Measurements from ENCODE around the gene FURIN.
A peak's percentile ranks its signal among the peaks of the same experiment; 100 is the strongest.

The FURIN gene

GRCh38 chr15:90864507-90864906 lies 3.9 kb upstream of the FURIN start:
- POLR2A ChIA-PET = interaction anchor here (1.0 to 1.2 kb wide), 2 partner anchors 68 to 147 kb away, joined by 3 to 4 read pairs; partner anchors contain the start of genes BLM and HDDC3

GRCh38 chr15:90865702-90866101 lies 2.7 kb upstream of the FURIN start:
- TF ChIP-seq HDGF (IDR thresholded peaks at IDR 0.05; ENCODE audit: borderline replicate concordance) (no peak), FOXK2 (IDR thresholded peaks at IDR 0.05) (no peak), BHLHE40 (IDR thresholded peaks at IDR 0.05; ENCODE audit: borderline replicate concordance) (no peak), ELF4 (IDR thresholded peaks at IDR 0.05) (no peak), FOXA1 (IDR thresholded peaks at IDR 0.05) (no peak), NFRKB (IDR thresholded peaks at IDR 0.05) (no peak), ZNF384 (IDR thresholded peaks at IDR 0.05) (no peak), ARNT (IDR thresholded peaks at IDR 0.05) (no peak), LEF1 (IDR thresholded peaks at IDR 0.05; ENCODE audit: borderline replicate concordance) (no peak), CTBP1 (IDR thresholded peaks at IDR 0.05; ENCODE audit: borderline replicate concordance) (no peak), SUZ12 (IDR thresholded peaks at IDR 0.05) (no peak), FOXM1 (IDR thresholded peaks at IDR 0.05; ENCODE audit: borderline replicate concordance) (no peak), PKNOX1 (IDR thresholded peaks at IDR 0.05) (no peak), SP1 (IDR thresholded peaks at IDR 0.05) (no peak), TARDBP (IDR thresholded peaks at IDR 0.05) (no peak), L3MBTL2 (conservative IDR thresholded peaks at IDR 0.05) (no peak)
- ChIA-PET POLR2A (no interaction called here), CTCF (no interaction called here)
- no peak for DNase-seq (ENCODE audit: extremely low spot score)

More at GRCh38 chr15:90864507-90864906, 3.9 kb upstream of the FURIN start:
- CTCF ChIA-PET = no interaction called here
- TF ChIP-seq NFRKB (IDR thresholded peaks at IDR 0.05) = no peak
- no peak for TF ChIP-seq TARDBP (IDR thresholded peaks at IDR 0.05)
- no peak for TF ChIP-seq LEF1 (IDR thresholded peaks at IDR 0.05; ENCODE audit: borderline replicate concordance)
- TF ChIP-seq FOXA1 (IDR thresholded peaks at IDR 0.05) = no peak
- no peak for TF ChIP-seq SP1 (IDR thresholded peaks at IDR 0.05)
- no peak for TF ChIP-seq BHLHE40 (IDR thresholded peaks at IDR 0.05; ENCODE audit: borderline replicate concordance)
- no peak for TF ChIP-seq FOXK2 (IDR thresholded peaks at IDR 0.05)
- TF ChIP-seq PKNOX1 (IDR thresholded peaks at IDR 0.05) = no peak
- TF ChIP-seq L3MBTL2 (conservative IDR thresholded peaks at IDR 0.05) = no peak
- no peak for TF ChIP-seq CTBP1 (IDR thresholded peaks at IDR 0.05; ENCODE audit: borderline replicate concordance)
- TF ChIP-seq SUZ12 (IDR thresholded peaks at IDR 0.05) = no peak
- no peak for TF ChIP-seq HDGF (IDR thresholded peaks at IDR 0.05; ENCODE audit: borderline replicate concordance)
- TF ChIP-seq ELF4 (IDR thresholded peaks at IDR 0.05) = no peak
- no peak for DNase-seq (ENCODE audit: extremely low spot score)

- no peak for TF ChIP-seq SP1 (IDR thresholded peaks at IDR 0.05)
- POLR2A ChIA-PET = no interaction called here
- DNase-seq (ENCODE audit: extremely low spot score) = no peak
- CTCF ChIA-PET = no interaction called here
Measured at GRCh38 chr15:90866161-90866715, 2.1 kb upstream of the FURIN start.

- CTCF ChIA-PET = no interaction called here
- DNase-seq (ENCODE audit: extremely low spot score) = no peak
- TF ChIP-seq SUZ12 (IDR thresholded peaks at IDR 0.05) (no peak), PKNOX1 (IDR thresholded peaks at IDR 0.05) (peak; percentile 37; the same call in 1 of the 2 replicates)
- POLR2A ChIA-PET = no interaction called here
Measured at GRCh38 chr15:90866800-90867199, 1.6 kb upstream of the FURIN start.

GRCh38 chr15:90869140-90869541 lies 753 bp downstream of the FURIN start:
- ChIA-PET POLR2A (interaction anchor here (1.5 kb wide), 1 partner anchor 63 kb away, joined by 7 read pairs; no protein-coding TSS in a partner anchor), CTCF (interaction anchor here (0.6 kb wide), 1 partner anchor 1511 kb away, joined by 3 read pairs; no protein-coding TSS in a partner anchor)
- DNase-seq (ENCODE audit: extremely low spot score) = no peak
- TF ChIP-seq FOXA1 (IDR thresholded peaks at IDR 0.05) (no peak), BHLHE40 (IDR thresholded peaks at IDR 0.05; ENCODE audit: borderline replicate concordance) (no peak), FOXK2 (IDR thresholded peaks at IDR 0.05) (no peak), L3MBTL2 (conservative IDR thresholded peaks at IDR 0.05) (no peak), SUZ12 (IDR thresholded peaks at IDR 0.05) (no peak), FOXM1 (IDR thresholded peaks at IDR 0.05; ENCODE audit: borderline replicate concordance) (no peak), ELF4 (IDR thresholded peaks at IDR 0.05) (no peak), SP1 (IDR thresholded peaks at IDR 0.05) (no peak), PKNOX1 (IDR thresholded peaks at IDR 0.05) (no peak)

GRCh38 chr15:90869601-90870353 lies 1.4 kb downstream of the FURIN start:
- no peak for TF ChIP-seq SP1 (IDR thresholded peaks at IDR 0.05)
- TF ChIP-seq HDGF (IDR thresholded peaks at IDR 0.05; ENCODE audit: borderline replicate concordance) = no peak
- no peak for TF ChIP-seq L3MBTL2 (conservative IDR thresholded peaks at IDR 0.05)
- no peak for TF ChIP-seq CTBP1 (IDR thresholded peaks at IDR 0.05; ENCODE audit: borderline replicate concordance)
- no peak for TF ChIP-seq PKNOX1 (IDR thresholded peaks at IDR 0.05)
- TF ChIP-seq ELF4 (IDR thresholded peaks at IDR 0.05) = no peak
- TF ChIP-seq FOXM1 (IDR thresholded peaks at IDR 0.05; ENCODE audit: borderline replicate concordance) = no peak
- TF ChIP-seq SUZ12 (IDR thresholded peaks at IDR 0.05) = no peak
- no peak for TF ChIP-seq LEF1 (IDR thresholded peaks at IDR 0.05; ENCODE audit: borderline replicate concordance)
- no peak for TF ChIP-seq FOXA1 (IDR thresholded peaks at IDR 0.05)
- no peak for TF ChIP-seq FOXK2 (IDR thresholded peaks at IDR 0.05)
- TF ChIP-seq ARNT (IDR thresholded peaks at IDR 0.05) = no peak
- no peak for TF ChIP-seq NFRKB (IDR thresholded peaks at IDR 0.05)
- ChIA-PET POLR2A (interaction anchor here (1.5 to 1.8 kb wide), 2 partner anchors 62 to 153 kb away, joined by 7 to 9 read pairs; partner anchors contain the start of gene BLM), CTCF (interaction anchor here (0.6 to 1.3 kb wide), 3 partner anchors 16 to 1511 kb away, joined by 3 to 9 read pairs (median 5); no protein-coding TSS in a partner anchor)
- no peak for DNase-seq (ENCODE audit: extremely low spot score)
